ENCODE measurements around the gene CCDC183. TPM values are rescaled to one million over a fixed set of nuclear protein-coding genes. Genes with fewer than 3 reads are reported as not detected.

CCDC183 gene
- polyA plus RNA-seq, 3 donors: 0.54 to 2.1 TPM; not detected in 1

DNA sequence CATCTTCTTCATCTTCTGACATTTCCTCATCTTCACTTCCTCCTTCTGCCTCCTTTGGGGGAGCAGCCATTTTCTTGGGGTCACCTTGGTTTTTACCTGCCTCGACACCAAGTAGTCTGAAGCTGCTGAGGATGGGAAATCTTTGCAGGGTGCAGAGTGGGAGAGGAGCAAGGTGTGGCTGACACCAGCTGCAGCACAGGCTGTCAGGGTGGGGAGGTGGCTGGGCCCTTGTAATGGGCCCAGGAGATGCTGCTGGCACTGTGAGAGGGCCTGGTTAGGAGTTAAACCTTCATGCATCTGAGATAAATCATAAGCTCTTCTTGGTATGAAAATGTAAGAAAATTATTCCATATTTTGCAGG is 19.3 kb downstream of the CCDC183 start:
- Histone ChIP-seq H3K4me1 (ENCODE audit: control insufficient read depth in 1 of 2, insufficient read depth in 2 of 2, low read length in 2 of 2) (no peaks in the 10 kb centered on the region), H3K79me2 (ENCODE audit: insufficient read depth, low read length) (peaks cover 36% of the 10 kb centered on the region)

DNA sequence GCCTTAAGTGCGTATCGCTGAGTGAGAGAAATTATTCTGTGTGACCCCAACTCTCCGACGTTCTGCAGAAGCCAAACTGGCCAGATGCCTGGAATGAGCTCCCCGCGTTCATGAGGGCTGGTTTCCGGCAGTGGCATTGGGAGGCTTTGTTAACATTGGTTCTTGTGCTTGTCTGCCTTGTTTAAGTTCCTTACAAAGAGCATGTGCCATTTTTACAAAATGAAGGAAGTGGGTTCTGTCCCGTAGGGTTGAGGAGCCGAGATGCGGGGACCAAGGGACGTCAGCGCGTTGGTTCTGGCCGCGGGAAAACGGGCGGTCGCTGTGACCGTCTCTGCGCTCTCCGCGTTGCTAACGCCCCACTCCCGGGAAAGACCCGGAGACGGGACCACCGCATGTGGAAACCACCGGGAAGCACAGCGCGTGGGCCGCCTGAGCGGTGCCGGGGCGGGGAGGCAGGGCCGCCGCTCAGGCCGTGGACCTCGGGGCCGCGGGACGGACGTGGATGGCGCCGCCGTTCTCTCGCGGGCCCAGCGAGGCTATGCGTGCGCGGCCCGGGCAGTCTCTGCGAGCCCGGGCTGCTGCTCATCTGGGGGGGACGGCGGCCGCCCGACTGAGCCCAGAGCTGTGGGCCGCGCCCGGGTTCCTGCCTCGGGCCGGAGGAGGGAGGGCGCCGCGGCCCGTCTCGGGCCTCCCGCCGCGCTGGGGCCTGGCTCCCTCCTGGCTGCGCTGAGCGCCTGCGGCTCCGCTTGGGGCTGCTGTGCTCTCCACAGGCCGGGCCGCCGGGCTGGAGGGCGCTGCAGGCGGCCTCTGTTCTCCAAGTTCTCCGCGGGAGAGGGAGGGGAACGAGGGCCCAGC is 25.1 kb downstream of the CCDC183 start:
- Mint-ChIP-seq H3K9me3 (peaks cover 0 to 2% (median 0%) of the 10 kb centered on the region in 7 donors), H3K27me3 (ENCODE audit: low read depth in 3 of 3) (peaks cover 8 to 12% (median 11%) of the 10 kb centered on the region in 3 donors), H3K4me1 (peaks cover 9% of the 10 kb centered on the region), H3K36me3 (peaks cover 45 to 68% of the 10 kb centered on the region in 2 donors), H3K4me3 (peak overlapping the region; percentile 80 to 92), H3K27ac (no peak overlapping the region)
- WGBS (ENCODE audit: insufficient coverage): 17% methylated on average over 83 of the region's 83 CpGs
- Histone ChIP-seq H2AFZ (ENCODE audit: insufficient read depth, low read depth, low read length, poor library complexity, severe bottlenecking) (peak overlapping the region; percentile 53), H3K4me2 (replicated peaks; ENCODE audit: extremely low read depth, low read length, poor library complexity, severe bottlenecking) (peak overlapping the region; percentile 67), H4K20me1 (ENCODE audit: insufficient read depth, low read length) (peaks cover 54% of the 10 kb centered on the region), H3K4me1 (ENCODE audit: control insufficient read depth in 1 of 2, insufficient read depth in 2 of 2, low read length in 2 of 2) (peaks cover 6 to 15% of the 10 kb centered on the region in 2 donors), H3K36me3 (replicated peaks in 1 of 2; ENCODE audit: control insufficient read depth in 1 of 2, insufficient read depth in 2 of 2, low read length in 2 of 2) (peaks cover 23 to 43% of the 10 kb centered on the region in 2 donors), H3K27me3 (ENCODE audit: control insufficient read depth in 2 of 2, insufficient read depth in 2 of 2, low read length in 2 of 2) (peaks cover 0 to 7% of the 10 kb centered on the region in 2 donors), H3K79me2 (ENCODE audit: insufficient read depth, low read length) (peaks cover 9% of the 10 kb centered on the region), H3K9me3 (replicated peaks in 1 of 2; ENCODE audit: control insufficient read depth in 1 of 2, insufficient read depth in 1 of 2, low read length in 2 of 2) (no peaks in the 10 kb centered on the region), H3K4me3 (replicated peaks in 1 of 3; ENCODE audit: low read depth in 2 of 3, low read length in 3 of 3) (peak overlapping the region; percentile 2 to 60 (median 9)), H3K9ac (ENCODE audit: insufficient read depth, low read length, poor library complexity, severe bottlenecking) (peak overlapping the region; percentile 43), H3K27ac (ENCODE audit: low read depth in 1 of 2, low read length in 2 of 2) (no peak overlapping the region)
- TF ChIP-seq, protein P1, sequence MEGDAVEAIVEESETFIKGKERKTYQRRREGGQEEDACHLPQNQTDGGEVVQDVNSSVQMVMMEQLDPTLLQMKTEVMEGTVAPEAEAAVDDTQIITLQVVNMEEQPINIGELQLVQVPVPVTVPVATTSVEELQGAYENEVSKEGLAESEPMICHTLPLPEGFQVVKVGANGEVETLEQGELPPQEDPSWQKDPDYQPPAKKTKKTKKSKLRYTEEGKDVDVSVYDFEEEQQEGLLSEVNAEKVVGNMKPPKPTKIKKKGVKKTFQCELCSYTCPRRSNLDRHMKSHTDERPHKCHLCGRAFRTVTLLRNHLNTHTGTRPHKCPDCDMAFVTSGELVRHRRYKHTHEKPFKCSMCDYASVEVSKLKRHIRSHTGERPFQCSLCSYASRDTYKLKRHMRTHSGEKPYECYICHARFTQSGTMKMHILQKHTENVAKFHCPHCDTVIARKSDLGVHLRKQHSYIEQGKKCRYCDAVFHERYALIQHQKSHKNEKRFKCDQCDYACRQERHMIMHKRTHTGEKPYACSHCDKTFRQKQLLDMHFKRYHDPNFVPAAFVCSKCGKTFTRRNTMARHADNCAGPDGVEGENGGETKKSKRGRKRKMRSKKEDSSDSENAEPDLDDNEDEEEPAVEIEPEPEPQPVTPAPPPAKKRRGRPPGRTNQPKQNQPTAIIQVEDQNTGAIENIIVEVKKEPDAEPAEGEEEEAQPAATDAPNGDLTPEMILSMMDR (IDR thresholded peaks at IDR 0.05): no peak
- intact Hi-C loops (cut with micrococcal nuclease): no loop called here
- DNase-seq: no peak

More for the DNA sequence above, 19.3 kb downstream of the CCDC183 start:
- Mint-ChIP-seq H3K9me3 (no peaks in the 10 kb centered on the region), H3K27me3 (ENCODE audit: low read depth in 3 of 3) (peaks cover under 1 to 4% (median 2%) of the 10 kb centered on the region in 3 donors), H3K4me1 (peaks cover 12% of the 10 kb centered on the region), H3K27ac (no peak overlapping the region), H3K4me3 (no peak overlapping the region), H3K36me3 (peaks cover 39 to 70% of the 10 kb centered on the region in 2 donors)
- H3K4me2 ChIP-seq (replicated peaks; ENCODE audit: extremely low read depth, low read length, poor library complexity, severe bottlenecking): no peak overlapping the region
- H3K27ac ChIP-seq (ENCODE audit: low read depth in 1 of 2, low read length in 2 of 2): no peak overlapping the region
- H3K9ac ChIP-seq (ENCODE audit: insufficient read depth, low read length, poor library complexity, severe bottlenecking): no peak overlapping the region
- no peaks in the 10 kb centered on the region for H3K9me3 ChIP-seq (replicated peaks in 1 of 2; ENCODE audit: control insufficient read depth in 1 of 2, insufficient read depth in 1 of 2, low read length in 2 of 2)
- no peak overlapping the region for H2AFZ ChIP-seq (ENCODE audit: insufficient read depth, low read depth, low read length, poor library complexity, severe bottlenecking)
- no peaks in the 10 kb centered on the region for H3K27me3 ChIP-seq (ENCODE audit: control insufficient read depth in 2 of 2, insufficient read depth in 2 of 2, low read length in 2 of 2)
- TF ChIP-seq, protein P1 (IDR thresholded peaks at IDR 0.05): no peak
- peaks cover 3 to 29% of the 10 kb centered on the region in 2 donors for H3K36me3 ChIP-seq (replicated peaks in 1 of 2; ENCODE audit: control insufficient read depth in 1 of 2, insufficient read depth in 2 of 2, low read length in 2 of 2)
- H4K20me1 ChIP-seq (ENCODE audit: insufficient read depth, low read length): peaks cover 56% of the 10 kb centered on the region
- H3K4me3 ChIP-seq (replicated peaks in 1 of 3; ENCODE audit: low read depth in 2 of 3, low read length in 3 of 3): no peak overlapping the region
- 50% methylated on average over 1 of the region's 1 CpG for WGBS (ENCODE audit: insufficient coverage)
- intact Hi-C loops (cut with micrococcal nuclease): no loop called here
- no peak for DNase-seq
